H7 (cell line): Measurements from ENCODE around the gene EDC3. TPM values are rescaled to one million over a fixed set of nuclear protein-coding genes. Genes with fewer than 3 reads are reported as not detected.

Experiments used
- DNase-seq: peaks from one replicate; pipeline ENCODE4 v3.0.0; 2012
- H3K27me3 ChIP-seq: 2 replicates; pipeline ENCODE4 v1.6.0; 2011; ENCODE audit warnings: mild to moderate bottlenecking, low read length; ENCODE audit not compliant: control insufficient read depth, insufficient read depth
- H3K36me3 ChIP-seq: replicated peaks from 2 replicates; pipeline ENCODE4 v1.5.1; 2011; ENCODE audit warnings: low read length; ENCODE audit not compliant: control insufficient read depth, insufficient read depth
- H3K4me3 ChIP-seq: 2 replicates; pipeline ENCODE4 v1.5.1; 2011; ENCODE audit warnings: low read depth, mild to moderate bottlenecking, control low read depth, low read length, moderate library complexity; ENCODE audit not compliant: insufficient read depth
- total RNA-seq: library from RNA; depleted of rRNA; stranded (reverse); fragments of >200 nt; shearing (Covaris generic); gene quantifications from 2 replicates; pipeline ENCODE4 v1.2.3, GENCODE V29; 2014; rRNA removed

Gene EDC3
- total RNA-seq, 1 experiment from 2014 or later: 9.4 TPM

DNA sequence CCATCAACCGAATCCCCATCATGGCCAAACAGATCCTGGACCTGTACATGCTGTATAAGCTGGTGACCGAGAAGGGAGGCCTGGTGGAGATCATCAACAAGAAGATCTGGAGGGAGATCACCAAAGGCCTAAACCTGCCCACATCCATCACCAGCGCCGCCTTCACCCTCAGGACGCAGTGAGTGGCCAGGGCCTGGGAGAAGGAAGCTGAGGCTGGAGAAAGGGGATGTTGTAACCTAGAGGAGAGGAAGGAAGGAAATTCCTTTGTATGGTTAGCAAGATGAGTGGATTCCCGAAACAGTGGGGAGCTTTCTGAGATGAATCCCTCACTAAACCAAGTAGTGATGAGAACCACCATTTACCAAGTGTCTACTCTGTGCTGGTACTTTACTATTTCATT lies 106.0 kb downstream of the EDC3 start:
- Histone ChIP-seq H3K4me3 (no peak overlapping the region), H3K27me3 (no peaks in the 10 kb centered on the region), H3K36me3 (peaks cover 62% of the 10 kb centered on the region)
- no peak for DNase-seq

GRCh38 chr15:74585857-74586256 lies 110.0 kb downstream of the EDC3 start:
- DNase-seq: no peak
- Histone ChIP-seq H3K4me3 (no peak overlapping the region), H3K36me3 (peaks cover 44% of the 10 kb centered on the region), H3K27me3 (no peaks in the 10 kb centered on the region)

DNA sequence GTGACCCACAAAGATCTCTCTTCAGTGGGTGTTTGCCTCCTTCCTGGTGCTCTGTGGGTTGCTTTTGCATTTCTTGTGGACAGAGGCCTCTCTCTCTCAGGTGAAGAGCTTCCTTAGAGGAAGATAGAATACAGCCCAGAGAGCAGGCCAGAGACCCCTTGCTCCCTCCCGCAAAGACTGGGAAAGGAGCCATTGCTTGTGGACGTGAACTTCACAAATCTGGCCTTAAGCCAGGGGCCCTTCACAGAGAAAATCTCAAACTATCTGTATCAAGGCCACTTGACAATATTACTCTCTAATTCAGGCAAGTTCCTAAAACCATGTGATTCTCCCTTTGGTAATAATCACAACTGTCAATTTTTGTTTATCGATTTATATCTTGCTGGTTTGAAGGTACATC lies 110.6 kb downstream of the EDC3 start:
- DNase-seq: no peak
- no peaks in the 10 kb centered on the region for H3K27me3 ChIP-seq
- peaks cover 40% of the 10 kb centered on the region for H3K36me3 ChIP-seq
- H3K4me3 ChIP-seq: no peak overlapping the region

- Histone ChIP-seq H3K27me3 (no peaks in the 10 kb centered on the region), H3K4me3 (no peak overlapping the region), H3K36me3 (peaks cover 36% of the 10 kb centered on the region)
- DNase-seq: peak; percentile 30
Measured at GRCh38 chr15:74584779-74585178, 111.0 kb downstream of the EDC3 start.

DNA sequence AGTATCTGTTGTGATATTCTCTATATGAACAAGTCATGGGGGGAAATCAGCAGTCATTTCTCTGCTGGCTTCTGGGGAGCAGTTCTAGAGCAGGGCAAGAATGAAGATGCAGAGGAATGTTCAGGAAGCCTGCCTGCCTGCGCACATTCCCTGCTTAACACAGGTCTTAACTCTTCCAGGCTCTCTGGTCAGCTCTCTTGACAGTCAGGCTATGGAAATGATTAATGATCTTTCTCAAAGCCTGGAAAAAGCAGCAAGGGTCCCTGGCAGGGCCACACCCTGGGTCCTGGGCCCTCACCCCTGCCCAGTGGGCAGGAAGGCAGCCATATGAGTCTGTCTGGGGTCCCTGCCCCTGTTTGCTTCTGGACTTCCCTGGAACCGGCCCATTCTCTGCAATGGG lies 111.6 kb downstream of the EDC3 start:
- H3K27me3 ChIP-seq: no peaks in the 10 kb centered on the region
- H3K36me3 ChIP-seq: peaks cover 33% of the 10 kb centered on the region
- peak; percentile 18 for DNase-seq
- H3K4me3 ChIP-seq: no peak overlapping the region

Other genes with a start within 250 kb of the EDC3 start
- 83.0 and 105 TPM in 2 replicates for gene UBL7, start 234.9 kb downstream of the EDC3 start, total RNA-seq
- 65.9 and 68.0 TPM in 2 replicates for gene ARID3B, start 154.8 kb downstream of the EDC3 start, total RNA-seq
- gene CLK3, start 80.2 kb downstream of the EDC3 start, total RNA-seq: 50.6 and 66.3 TPM in 2 replicates
- gene CYP1A1, start 29.5 kb upstream of the EDC3 start, total RNA-seq: 0.45 and 0.78 TPM in 2 replicates
- gene CYP1A2, start 52.8 kb upstream of the EDC3 start, total RNA-seq: not detected in 2 replicates
- gene CSK, start 86.1 kb upstream of the EDC3 start, total RNA-seq: 31.8 and 34.8 TPM in 2 replicates
- not detected in 2 replicates for gene LMAN1L, start 116.8 kb upstream of the EDC3 start, total RNA-seq
- 0.03 TPM in 1 of 2 replicates, not detected in the other for gene CPLX3, start 130.6 kb upstream of the EDC3 start, total RNA-seq
- gene ULK3, start 147.1 kb upstream of the EDC3 start, total RNA-seq: 20.9 and 30.4 TPM in 2 replicates
- gene SCAMP2, start 177.3 kb upstream of the EDC3 start, total RNA-seq: 20.8 and 22.6 TPM in 2 replicates
- gene MPI, start 194.0 kb upstream of the EDC3 start, total RNA-seq: 50.9 and 64.7 TPM in 2 replicates
- gene FAM219B, start 210.8 kb upstream of the EDC3 start, total RNA-seq: 52.1 and 72.0 TPM in 2 replicates
- 154 and 185 TPM in 2 replicates for gene COX5A, start 242.0 kb upstream of the EDC3 start, total RNA-seq